Naive thymus-derived CD4-positive, alpha-beta T cell (primary cell): Measurements from ENCODE around the gene EXOC1L. TPM values are rescaled to one million over a fixed set of nuclear protein-coding genes. Genes with fewer than 3 reads are reported as not detected.

Experiments
- ATAC-seq: fragments of 150-1000 bp; cut with Tn5 transposase; 2 replicates; pipeline ENCODE4 v1.10.0; 2021; ENCODE audit warnings: mild to moderate bottlenecking, moderate library complexity
- CTCF ChIA-PET: fragments of 350-600 bp; sonication (Branson Sonifier 250); formaldehyde crosslinking; loops from one replicate; lab custom pipeline; 2021; ENCODE audit warnings: antibody characterized with exemption; lab: Charles Lee
- POLR2A ChIA-PET: fragments of 350-600 bp; sonication (Branson Sonifier 250); formaldehyde crosslinking; loops from one replicate; lab custom pipeline; 2021; ENCODE audit warnings: antibody characterized with exemption, inconsistent platforms; lab: Charles Lee
- DNase-seq, 9 donors: peaks; one replicate each; pipeline versions ENCODE4 v3.0.0 to v3.0.0-alpha.2; 2020 to 2022; ENCODE audit warnings: mixed read lengths in 1 of 9
- H3K27ac ChIP-seq: one replicate; pipeline ENCODE4 v1.7.0; 2013; ENCODE audit warnings: mild to moderate bottlenecking, low read depth, low read length, moderate library complexity
- H3K27me3 ChIP-seq, 2 donors: one replicate each; pipeline ENCODE4 v1.7.0; 2013; ENCODE audit warnings: low read length in 2 of 2, mild to moderate bottlenecking in 2 of 2, moderate library complexity in 2 of 2; ENCODE audit not compliant: control insufficient read depth in 2 of 2, insufficient read depth in 2 of 2
- H3K36me3 ChIP-seq, 3 experiments: 1 replicate in 2 of 3; 2 replicates in 1 of 3; pipeline ENCODE4 v1.7.0; 2013; ENCODE audit warnings: low read length in 3 of 3, mild to moderate bottlenecking in 3 of 3, moderate library complexity in 1 of 3; ENCODE audit not compliant: insufficient read depth in 3 of 3, control insufficient read depth in 2 of 3
- H3K4me1 ChIP-seq, 2 donors: one replicate each; pipeline ENCODE4 v1.7.0; 2013; ENCODE audit warnings: low read length in 2 of 2, mild to moderate bottlenecking in 2 of 2, moderate library complexity in 1 of 2; ENCODE audit not compliant: control insufficient read depth in 2 of 2, insufficient read depth in 2 of 2
- H3K4me3 ChIP-seq: 2 replicates; pipeline ENCODE4 v1.7.0; 2013; ENCODE audit warnings: mild to moderate bottlenecking, low read length
- H3K9me3 ChIP-seq, 3 experiments: 1 replicate in 2 of 3; 2 replicates in 1 of 3; pipeline ENCODE4 v1.7.0; 2013; ENCODE audit warnings: low read length in 3 of 3; ENCODE audit not compliant: control insufficient read depth in 2 of 3
- H3K27ac Mint-ChIP-seq, 9 donors: one replicate each; pipeline ENCODE4 v1.8.0; 2020 to 2022; ENCODE audit warnings: mixed read lengths in 9 of 9, mild to moderate bottlenecking in 8 of 9, moderate library complexity in 5 of 9, inconsistent platforms in 2 of 9
- H3K27me3 Mint-ChIP-seq, 5 donors: one replicate each; pipeline ENCODE4 v1.8.0; 2021 to 2022; ENCODE audit warnings: mixed read lengths in 5 of 5, mild to moderate bottlenecking in 1 of 5
- H3K36me3 Mint-ChIP-seq, 5 donors: one replicate each; pipeline ENCODE4 v1.8.0; 2020 to 2022; ENCODE audit warnings: mixed read lengths in 5 of 5, mild to moderate bottlenecking in 3 of 5, inconsistent platforms in 1 of 5
- H3K4me1 Mint-ChIP-seq, 7 donors: one replicate each; pipeline ENCODE4 v1.8.0; 2020 to 2022; ENCODE audit warnings: mixed read lengths in 7 of 7, mild to moderate bottlenecking in 3 of 7, inconsistent platforms in 1 of 7
- H3K4me3 Mint-ChIP-seq, 10 donors: one replicate each; pipeline ENCODE4 v1.8.0; 2020 to 2022; ENCODE audit warnings: mild to moderate bottlenecking in 10 of 10, mixed read lengths in 10 of 10, moderate library complexity in 6 of 10, inconsistent platforms in 2 of 10
- H3K9me3 Mint-ChIP-seq, 11 donors: one replicate each; pipeline ENCODE4 v1.8.0; 2020 to 2022; ENCODE audit warnings: mixed read lengths in 11 of 11, mild to moderate bottlenecking in 4 of 11, inconsistent platforms in 1 of 11, moderate library complexity in 1 of 11
- intact Hi-C, 2 donors: fragments of 100-400 bp; cut with micrococcal nuclease; formaldehyde crosslinking; loops; one replicate each; pipeline ENCODE4 v1.15.1; 2023
- polyA plus RNA-seq, 2 donors: library from polyadenylated mRNA; unstranded; fragments of 300-500 nt; fragmentation: Illumina TruSeq; gene quantifications; one replicate each; pipeline ENCODE4 v1.2.3, GENCODE V29; 2021
- total RNA-seq, 6 experiments: library from RNA in 5 of 6; stranded (reverse) in 5 of 6; gene quantifications; 1 replicate in 5 of 6; 2 replicates in 1 of 6; pipeline ENCODE4 v1.2.3 and lab custom pipeline; 2021 to 2026

EXOC1L gene
- total and polyA plus RNA-seq, 7 experiments from 2014 or later = not detected

DNA sequence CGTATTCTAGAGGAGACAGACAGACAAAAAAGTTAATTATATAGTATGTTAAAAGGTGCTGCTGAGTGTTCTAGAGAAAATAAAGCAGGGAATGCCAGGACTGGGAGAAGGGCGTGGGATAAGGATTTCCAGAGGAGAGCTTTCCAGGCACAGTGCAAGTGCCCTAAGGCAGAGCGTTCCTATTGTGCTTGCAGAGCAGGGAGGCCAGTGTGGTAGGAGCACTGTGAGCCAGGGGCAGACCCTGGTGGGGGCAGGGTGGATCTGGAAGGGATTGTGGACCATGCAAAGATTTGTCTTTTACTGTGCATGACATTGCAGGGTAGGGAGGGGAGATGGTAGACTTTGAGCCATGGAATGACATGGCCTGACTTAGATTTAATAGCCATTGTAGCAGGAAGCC lies 59.6 kb downstream of the EXOC1L start:
- no peaks in the 10 kb centered on the region for H3K9me3 ChIP-seq
- no peaks in the 10 kb centered on the region for H3K9me3 Mint-ChIP-seq
- H3K4me1 ChIP-seq = no peaks in the 10 kb centered on the region
- no peak overlapping the region for H3K27ac Mint-ChIP-seq
- ChIA-PET CTCF (interaction anchor here (0.6 kb wide), 1 partner anchor 13 kb away, joined by 3 read pairs; no protein-coding TSS in a partner anchor), POLR2A (no interaction called here)
- H3K36me3 ChIP-seq = peaks cover 0 to 42% (median 11%) of the 10 kb centered on the region in 3 experiments
- no peak overlapping the region for H3K4me3 Mint-ChIP-seq
- no peaks in the 10 kb centered on the region for H3K27me3 ChIP-seq
- no peak for DNase-seq
- H3K36me3 Mint-ChIP-seq = peaks cover 22 to 42% (median 32%) of the 10 kb centered on the region in 5 donors
- intact Hi-C loops = no loop called here
- ATAC-seq = no peak
- H3K4me3 ChIP-seq = no peak overlapping the region
- H3K27ac ChIP-seq = no peak overlapping the region
- H3K27me3 Mint-ChIP-seq = no peaks in the 10 kb centered on the region
- H3K4me1 Mint-ChIP-seq = peaks cover 0 to 9% (median 0%) of the 10 kb centered on the region in 7 donors

DNA sequence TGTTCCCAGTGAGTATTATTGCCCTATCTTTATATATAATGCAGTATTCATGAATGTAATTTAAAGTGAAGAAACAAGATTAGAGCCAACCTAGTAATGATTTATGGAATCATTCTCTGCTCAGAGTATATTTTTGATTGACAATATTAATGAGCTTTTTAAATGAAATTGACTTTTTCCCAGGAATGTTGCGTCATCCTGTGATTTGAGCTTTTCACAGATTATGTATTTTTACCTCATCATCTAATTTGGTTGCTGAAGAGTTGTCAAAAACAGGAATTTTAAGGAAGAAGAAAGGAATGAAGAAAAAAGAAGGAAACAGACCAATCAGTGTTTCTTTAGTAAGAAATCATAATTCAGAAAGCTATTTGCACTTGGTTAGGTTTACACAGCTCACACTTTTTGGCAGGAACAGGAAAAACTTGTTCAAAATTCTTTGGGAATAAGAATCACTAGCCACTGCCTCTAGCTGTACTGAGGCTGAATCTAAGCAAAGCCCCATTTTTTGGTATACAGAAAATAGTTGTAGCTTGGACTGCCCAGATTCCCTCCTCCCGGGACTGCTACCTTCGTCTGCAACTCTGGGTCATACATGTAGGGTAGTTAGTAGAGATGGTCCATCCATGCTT lies 61.2 kb downstream of the EXOC1L start:
- intact Hi-C loops = no loop called here
- Histone ChIP-seq H3K27me3 (no peaks in the 10 kb centered on the region), H3K4me3 (no peak overlapping the region), H3K4me1 (no peaks in the 10 kb centered on the region), H3K9me3 (no peaks in the 10 kb centered on the region), H3K36me3 (peaks cover 0 to 42% (median 11%) of the 10 kb centered on the region in 3 experiments), H3K27ac (no peak overlapping the region)
- ChIA-PET POLR2A (interaction anchor here (0.6 to 1.4 kb wide), 2 partner anchors 20 to 68 kb away, joined by 3 to 5 read pairs; partner anchors contain the start of gene CEP135), CTCF (interaction anchor here (0.7 kb wide), 1 partner anchor 79 kb away, joined by 3 read pairs; no protein-coding TSS in a partner anchor)
- Mint-ChIP-seq H3K27me3 (no peaks in the 10 kb centered on the region), H3K27ac (peak overlapping the region in 2 of 9 donors; percentile 40 to 53), H3K4me1 (peaks cover 0 to 9% (median 0%) of the 10 kb centered on the region in 7 donors), H3K9me3 (no peaks in the 10 kb centered on the region), H3K36me3 (peaks cover 22 to 46% (median 34%) of the 10 kb centered on the region in 5 donors), H3K4me3 (no peak overlapping the region)
- no peak for ATAC-seq
- no peak for DNase-seq

DNA sequence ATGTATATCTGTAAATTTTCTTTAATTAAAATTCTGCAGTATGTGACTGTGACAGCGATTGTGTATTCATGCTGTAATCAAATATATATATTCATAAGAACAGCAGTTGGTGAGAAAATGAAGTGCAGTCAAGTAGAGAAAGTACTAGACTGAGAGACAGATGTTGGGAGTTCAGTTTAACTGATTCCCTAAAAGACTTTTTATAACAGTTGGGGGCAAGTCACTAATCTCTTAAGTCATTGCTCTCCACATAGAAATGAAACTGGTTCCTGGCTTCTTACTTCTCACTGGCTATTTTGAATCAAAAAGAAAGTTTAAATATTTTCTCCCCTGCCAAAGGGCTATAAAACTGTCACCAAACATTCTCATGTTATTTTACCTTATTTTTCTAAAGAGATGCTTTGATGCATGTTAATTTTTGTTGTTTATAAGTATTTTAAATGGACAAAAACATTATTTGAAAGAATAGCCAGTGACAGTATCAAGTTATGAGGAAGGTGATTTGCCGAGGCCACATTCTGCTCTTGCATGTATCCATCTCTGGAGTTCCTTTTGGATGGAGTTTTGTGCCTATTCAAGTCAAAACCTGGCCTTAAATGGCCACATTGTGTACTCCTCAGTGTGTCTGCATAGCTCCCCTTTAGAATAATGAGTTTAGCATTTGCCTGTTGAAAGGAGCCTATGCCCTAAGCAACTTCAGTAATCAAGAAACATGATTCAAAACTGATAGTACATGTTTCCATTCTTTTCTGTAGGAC lies 64.7 kb downstream of the EXOC1L start:
- DNase-seq (no peak), ATAC-seq (no peak)
- peaks cover 14 to 33% (median 19%) of the 10 kb centered on the region in 5 donors for H3K36me3 Mint-ChIP-seq
- ChIA-PET CTCF (interaction anchor here (0.7 kb wide), 1 partner anchor 332 kb away, joined by 6 read pairs; no protein-coding TSS in a partner anchor), POLR2A (no interaction called here)
- no peak overlapping the region for H3K27ac Mint-ChIP-seq
- no peaks in the 10 kb centered on the region for H3K27me3 Mint-ChIP-seq
- Histone ChIP-seq H3K4me1 (no peaks in the 10 kb centered on the region), H3K9me3 (no peaks in the 10 kb centered on the region), H3K27ac (no peak overlapping the region), H3K4me3 (no peak overlapping the region), H3K36me3 (peaks cover 0 to 25% (median 0%) of the 10 kb centered on the region in 3 experiments), H3K27me3 (no peaks in the 10 kb centered on the region)
- H3K4me3 Mint-ChIP-seq = no peak overlapping the region
- intact Hi-C loops = no loop called here
- peaks cover under 1 to 34% (median 11%) of the 10 kb centered on the region in 7 donors for H3K4me1 Mint-ChIP-seq
- no peaks in the 10 kb centered on the region for H3K9me3 Mint-ChIP-seq

DNA sequence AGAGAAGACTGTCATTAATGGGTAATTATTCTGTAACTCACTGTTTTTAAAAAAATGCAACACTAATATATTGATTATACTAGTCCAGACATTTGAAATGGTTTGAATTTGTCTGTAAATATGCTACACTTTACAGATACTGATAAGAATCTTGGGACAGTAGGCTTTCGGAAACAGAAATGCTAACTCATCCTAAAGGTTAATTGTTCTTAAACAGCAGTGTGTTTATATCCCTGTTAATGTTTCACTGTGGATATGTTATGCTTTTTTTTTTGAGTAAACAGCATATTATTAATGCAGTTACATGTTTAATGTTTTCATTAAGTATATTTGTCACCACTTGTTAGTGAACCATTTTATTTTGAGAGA lies 65.2 kb downstream of the EXOC1L start:
- H3K4me1 Mint-ChIP-seq = peaks cover 0 to 35% (median 11%) of the 10 kb centered on the region in 7 donors
- H3K27ac Mint-ChIP-seq = no peak overlapping the region
- H3K36me3 Mint-ChIP-seq = peaks cover 15 to 30% (median 16%) of the 10 kb centered on the region in 5 donors
- no peaks in the 10 kb centered on the region for H3K9me3 Mint-ChIP-seq
- Histone ChIP-seq H3K27ac (no peak overlapping the region), H3K4me3 (no peak overlapping the region), H3K9me3 (no peaks in the 10 kb centered on the region), H3K36me3 (peaks cover 0 to 23% (median 0%) of the 10 kb centered on the region in 3 experiments), H3K4me1 (no peaks in the 10 kb centered on the region), H3K27me3 (no peaks in the 10 kb centered on the region)
- CTCF ChIA-PET = interaction anchor here (0.7 kb wide), 1 partner anchor 332 kb away, joined by 6 read pairs; no protein-coding TSS in a partner anchor
- DNase-seq = no peak
- POLR2A ChIA-PET = no interaction called here
- no peak overlapping the region for H3K4me3 Mint-ChIP-seq
- H3K27me3 Mint-ChIP-seq = no peaks in the 10 kb centered on the region
- intact Hi-C loops = loop anchor here in 1 of 2 donors (5.0 kb wide), 2 partner anchors 62 to 417 kb away; partner anchors contain the start of gene CEP135
- ATAC-seq = no peak

Other genes with a start within 250 kb of the EXOC1L start
- gene PDCL2, start 227.5 kb upstream of the EXOC1L start, total RNA-seq = not detected
- not detected for gene PDCL2, start 227.5 kb upstream of the EXOC1L start, polyA plus RNA-seq
- not detected for gene NMU, start 183.5 kb upstream of the EXOC1L start, total RNA-seq
- not detected for gene NMU, start 183.5 kb upstream of the EXOC1L start, polyA plus RNA-seq
- gene EXOC1, start 33.9 kb downstream of the EXOC1L start, total RNA-seq = 10 to 100 TPM; 20.3 to 46.7 (median 32.1) TPM
- gene EXOC1, start 33.9 kb downstream of the EXOC1L start, polyA plus RNA-seq = 10 to 100 TPM; 11.6 to 17.6 TPM
- gene CEP135, start 129.2 kb downstream of the EXOC1L start, total RNA-seq = 10 to 100 TPM; 20.6 to 38.8 (median 24.6) TPM
- 10 to 100 TPM in 1 of 2 donors, 1 to 10 TPM in 1; 8.9 to 15.5 TPM for gene CEP135, start 129.2 kb downstream of the EXOC1L start, polyA plus RNA-seq